Testis (tissue), 3 donors: Measurements from ENCODE around the gene OPA3. TPM values are rescaled to one million over a fixed set of nuclear protein-coding genes. Genes with fewer than 3 reads are reported as not detected.

ENCODE experiments used
- DNase-seq: peaks from one replicate; pipeline ENCODE4 v3.0.0-alpha.2; 2019
- H3K27ac ChIP-seq, 2 donors: fragments of 200-600 bp; sonication (generic); one replicate each; pipeline ENCODE4 v1.5.1; 2019
- H3K27me3 ChIP-seq: fragments of 200-600 bp; sonication (generic); one replicate; pipeline ENCODE4 v1.5.1; 2019
- H3K36me3 ChIP-seq: fragments of 200-600 bp; sonication (generic); one replicate; pipeline ENCODE4 v1.5.1; 2017; ENCODE audit warnings: low read depth; ENCODE audit errors: missing control alignments
- H3K4me1 ChIP-seq: fragments of 200-600 bp; sonication (generic); one replicate; pipeline ENCODE4 v1.5.1; 2019
- H3K4me3 ChIP-seq, 2 donors: fragments of 200-600 bp; sonication (generic); one replicate each; pipeline ENCODE4 v1.5.1; 2017 to 2019
- H3K9me3 ChIP-seq: fragments of 200-600 bp; sonication (generic); one replicate; pipeline ENCODE4 v1.5.1; 2017
- POLR2A ChIP-seq: fragments of 450-650 bp; IDR thresholded peaks from one replicate; pipeline ENCODE4 v1.6.1; 2017; ENCODE audit warnings: antibody characterized with exemption, mild to moderate bottlenecking, moderate library complexity
- WGBS, 2 donors: methylation state at CpG; one replicate each; pipeline ENCODE4 v1.1.5; 2018; 5-methylcytosine and 5-hydroxymethylcytosine counted together
- intact Hi-C: fragments of 100-400 bp; cut with DNase I; formaldehyde crosslinking; loops from one replicate; pipeline ENCODE4 v1.15.1; 2023; ENCODE audit warnings: low total_unique reads
- polyA plus RNA-seq: library from polyadenylated mRNA; stranded (reverse); fragments of 350-450 nt; fragmentation: Illumina TruSeq; extraction: RNeasy Lipid Tissue Mini Kit (QIAGEN cat#74804); gene quantifications from one replicate; pipeline ENCODE4 v1.2.3, GENCODE V29; 2014; ENCODE audit warnings: low read depth, low replicate concordance; ENCODE audit not compliant: insufficient read depth
- total RNA-seq, 2 donors: library from RNA; depleted of rRNA; stranded (reverse); fragments of >200 nt; gene quantifications; one replicate each; pipeline ENCODE4 v1.2.3, GENCODE V29; 2016
- TF ChIP-seq, protein P1 (sequence below), 3 experiments: fragments of 450-650 bp in 2 of 3; fragments of 200-600 bp in 1 of 3; sonication (generic) in 1 of 3; IDR thresholded peaks; one replicate each; pipeline ENCODE4 v1.5.1; 2016 to 2019; ENCODE audit warnings: antibody characterized with exemption in 3 of 3, mild to moderate bottlenecking in 2 of 3, moderate library complexity in 1 of 3

The OPA3 gene
- total and polyA plus RNA-seq, 3 donors from 2014 or later: 18.3 to 20.9 (median 19.3) TPM

DNA sequence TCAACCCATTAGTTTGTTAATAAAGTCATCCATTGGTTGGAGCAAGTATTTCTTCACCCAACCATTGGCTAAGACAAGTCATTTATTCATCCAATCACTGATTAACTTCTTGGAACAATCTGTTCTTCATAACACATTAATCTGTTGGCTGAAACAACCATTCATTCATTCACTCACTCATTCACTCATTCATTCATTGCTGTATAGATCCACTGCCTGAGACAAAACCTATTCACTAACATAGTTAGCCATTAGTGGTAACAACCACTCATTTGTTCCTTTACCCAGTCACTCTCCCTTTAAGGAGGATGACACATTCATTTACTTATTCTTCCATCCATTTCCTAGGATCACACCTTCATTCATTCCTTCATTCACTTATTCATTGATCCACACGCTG lies 39.4 kb upstream of the OPA3 start:
- Histone ChIP-seq H3K4me1 (no peaks in the 10 kb centered on the region), H3K9me3 (no peaks in the 10 kb centered on the region), H3K27ac (no peak overlapping the region), H3K27me3 (no peaks in the 10 kb centered on the region), H3K36me3 (no peaks in the 10 kb centered on the region), H3K4me3 (no peak overlapping the region)
- TF ChIP-seq, protein P1, sequence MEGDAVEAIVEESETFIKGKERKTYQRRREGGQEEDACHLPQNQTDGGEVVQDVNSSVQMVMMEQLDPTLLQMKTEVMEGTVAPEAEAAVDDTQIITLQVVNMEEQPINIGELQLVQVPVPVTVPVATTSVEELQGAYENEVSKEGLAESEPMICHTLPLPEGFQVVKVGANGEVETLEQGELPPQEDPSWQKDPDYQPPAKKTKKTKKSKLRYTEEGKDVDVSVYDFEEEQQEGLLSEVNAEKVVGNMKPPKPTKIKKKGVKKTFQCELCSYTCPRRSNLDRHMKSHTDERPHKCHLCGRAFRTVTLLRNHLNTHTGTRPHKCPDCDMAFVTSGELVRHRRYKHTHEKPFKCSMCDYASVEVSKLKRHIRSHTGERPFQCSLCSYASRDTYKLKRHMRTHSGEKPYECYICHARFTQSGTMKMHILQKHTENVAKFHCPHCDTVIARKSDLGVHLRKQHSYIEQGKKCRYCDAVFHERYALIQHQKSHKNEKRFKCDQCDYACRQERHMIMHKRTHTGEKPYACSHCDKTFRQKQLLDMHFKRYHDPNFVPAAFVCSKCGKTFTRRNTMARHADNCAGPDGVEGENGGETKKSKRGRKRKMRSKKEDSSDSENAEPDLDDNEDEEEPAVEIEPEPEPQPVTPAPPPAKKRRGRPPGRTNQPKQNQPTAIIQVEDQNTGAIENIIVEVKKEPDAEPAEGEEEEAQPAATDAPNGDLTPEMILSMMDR (IDR thresholded peaks at IDR 0.05): no peak
- TF ChIP-seq POLR2A: no peak
- no peak for DNase-seq
- WGBS, 2 donors: 89 to 95% methylated on average over 1 of the region's 1 CpG
- intact Hi-C loops: no loop called here

DNA sequence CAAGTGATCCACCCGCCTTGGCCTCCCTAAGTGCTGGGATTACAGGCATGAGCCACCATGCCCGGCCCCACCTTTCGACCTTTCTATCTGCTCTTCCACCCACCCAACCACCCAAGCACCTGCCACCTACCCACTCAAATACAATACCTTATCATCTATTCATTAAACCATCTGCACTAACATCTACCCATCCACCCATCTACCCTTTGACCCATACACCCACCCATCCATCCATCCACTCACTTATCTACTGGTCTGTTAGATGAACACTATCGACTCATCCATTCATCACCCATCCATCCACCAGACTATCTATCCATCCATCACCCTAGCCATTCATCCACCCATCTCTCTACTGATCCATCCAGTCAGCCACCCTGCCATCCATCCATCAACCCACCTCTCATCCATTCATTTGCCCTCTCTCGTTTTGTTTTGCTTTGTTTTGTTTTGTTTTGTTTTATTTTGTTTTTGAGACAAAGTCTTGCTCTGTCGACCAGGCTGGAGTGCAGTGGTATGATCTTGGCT lies 37.4 kb upstream of the OPA3 start:
- WGBS, 2 donors: 90 to 91% methylated on average over 6 of the region's 6 CpGs
- no peaks in the 10 kb centered on the region for H3K9me3 ChIP-seq
- intact Hi-C loops: no loop called here
- H3K36me3 ChIP-seq: no peaks in the 10 kb centered on the region
- TF ChIP-seq, protein P1 (IDR thresholded peaks at IDR 0.05): no peak
- no peak for TF ChIP-seq POLR2A
- H3K27me3 ChIP-seq: no peaks in the 10 kb centered on the region
- H3K27ac ChIP-seq: no peak overlapping the region
- H3K4me3 ChIP-seq: no peak overlapping the region
- H3K4me1 ChIP-seq: no peaks in the 10 kb centered on the region
- DNase-seq: no peak

DNA sequence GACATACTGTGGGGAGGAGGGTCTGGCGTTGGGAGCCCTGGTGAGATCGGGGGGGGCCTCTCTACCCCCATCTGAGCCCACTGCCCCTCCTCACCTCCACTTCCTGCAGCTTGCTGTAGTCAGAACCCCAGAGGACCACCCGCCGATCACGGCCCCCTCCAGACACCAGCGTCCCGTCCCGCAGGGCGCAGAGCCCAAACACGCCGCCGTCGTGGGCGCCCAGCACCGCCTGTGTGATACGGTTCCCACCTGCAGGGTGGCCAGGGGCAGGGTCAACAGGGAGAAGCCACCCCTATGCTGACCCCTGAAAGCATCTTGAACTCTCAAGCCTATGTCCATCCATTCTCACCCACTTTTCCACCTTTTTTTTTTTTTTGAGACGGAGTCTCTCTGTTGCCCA lies 36.8 kb upstream of the OPA3 start:
- no peaks in the 10 kb centered on the region for H3K9me3 ChIP-seq
- H3K27ac ChIP-seq: no peak overlapping the region
- intact Hi-C loops: no loop called here
- H3K36me3 ChIP-seq: no peaks in the 10 kb centered on the region
- H3K27me3 ChIP-seq: no peaks in the 10 kb centered on the region
- 91 to 94% methylated on average over 16 to 17 of the region's 17 CpGs for WGBS, 2 donors
- no peak for TF ChIP-seq POLR2A
- TF ChIP-seq, protein P1 (IDR thresholded peaks at IDR 0.05): no peak
- H3K4me1 ChIP-seq: no peaks in the 10 kb centered on the region
- no peak for DNase-seq
- no peak overlapping the region for H3K4me3 ChIP-seq

DNA sequence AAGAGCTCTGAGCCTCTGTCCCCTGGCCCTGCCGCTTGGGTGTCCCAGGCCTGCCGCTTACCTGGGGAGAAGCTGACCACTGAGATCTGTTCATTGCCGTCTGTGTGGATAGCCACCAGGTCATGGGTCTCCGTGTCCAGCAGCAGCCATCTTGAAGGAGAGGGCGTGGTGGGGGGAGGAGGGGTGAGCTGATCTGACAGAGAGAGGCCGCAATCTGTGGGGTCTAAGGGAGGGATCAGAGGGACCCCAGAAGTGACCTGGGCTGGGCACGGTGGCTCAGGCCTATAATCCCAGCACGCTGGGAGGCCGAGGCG lies 32.1 kb upstream of the OPA3 start:
- H3K36me3 ChIP-seq: no peaks in the 10 kb centered on the region
- TF ChIP-seq POLR2A: no peak
- TF ChIP-seq, protein P1 (IDR thresholded peaks at IDR 0.05): no peak
- no peaks in the 10 kb centered on the region for H3K4me1 ChIP-seq
- H3K9me3 ChIP-seq: no peaks in the 10 kb centered on the region
- DNase-seq: no peak
- 54 to 77% methylated on average over 7 to 10 of the region's 10 CpGs for WGBS, 2 donors
- intact Hi-C loops: no loop called here
- H3K27ac ChIP-seq: no peak overlapping the region
- peak overlapping the region; percentile 29 to 38 for H3K4me3 ChIP-seq
- H3K27me3 ChIP-seq: no peaks in the 10 kb centered on the region
